T1000 (cell line): ENCODE measurements around the gene CLEC4G.
"Not testable (repeated sequence)": the region's sequence is repeated elsewhere in the genome, so short reads cannot be mapped to it uniquely, and the experiment has no call there.

Experiments used
- DNase-seq: peaks from one replicate; lab custom pipeline; 2025; ENCODE audit warnings: mixed read lengths; lab: John Stamatoyannopoulos, UW

Gene CLEC4G, protein sequence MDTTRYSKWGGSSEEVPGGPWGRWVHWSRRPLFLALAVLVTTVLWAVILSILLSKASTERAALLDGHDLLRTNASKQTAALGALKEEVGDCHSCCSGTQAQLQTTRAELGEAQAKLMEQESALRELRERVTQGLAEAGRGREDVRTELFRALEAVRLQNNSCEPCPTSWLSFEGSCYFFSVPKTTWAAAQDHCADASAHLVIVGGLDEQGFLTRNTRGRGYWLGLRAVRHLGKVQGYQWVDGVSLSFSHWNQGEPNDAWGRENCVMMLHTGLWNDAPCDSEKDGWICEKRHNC

DNA sequence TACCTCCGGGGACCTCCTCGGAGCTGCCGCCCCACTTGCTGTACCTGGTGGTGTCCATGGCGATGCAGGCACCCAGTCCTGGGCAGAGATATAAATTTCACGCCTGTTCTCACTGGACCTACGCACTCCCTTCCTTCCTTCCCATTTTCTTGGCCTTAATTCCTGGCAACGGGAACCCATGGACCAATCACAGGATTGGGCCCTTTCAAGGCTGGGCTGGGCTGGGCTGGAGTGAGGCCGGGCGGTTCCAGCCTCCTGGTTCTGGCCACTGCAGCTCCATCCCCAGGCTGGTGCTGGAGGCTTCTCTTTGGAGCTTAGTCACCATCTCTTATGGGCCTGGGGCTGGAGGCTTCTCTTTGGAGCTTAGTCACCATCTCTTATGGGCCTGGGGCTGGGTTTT is at the start of gene CLEC4G:
Gene CLEC4G (minus strand): TSS at position 66 of the 400 bp plus-strand sequence. CDS start 8 bp downstream, at position 58.
- no peak for DNase-seq

DNA sequence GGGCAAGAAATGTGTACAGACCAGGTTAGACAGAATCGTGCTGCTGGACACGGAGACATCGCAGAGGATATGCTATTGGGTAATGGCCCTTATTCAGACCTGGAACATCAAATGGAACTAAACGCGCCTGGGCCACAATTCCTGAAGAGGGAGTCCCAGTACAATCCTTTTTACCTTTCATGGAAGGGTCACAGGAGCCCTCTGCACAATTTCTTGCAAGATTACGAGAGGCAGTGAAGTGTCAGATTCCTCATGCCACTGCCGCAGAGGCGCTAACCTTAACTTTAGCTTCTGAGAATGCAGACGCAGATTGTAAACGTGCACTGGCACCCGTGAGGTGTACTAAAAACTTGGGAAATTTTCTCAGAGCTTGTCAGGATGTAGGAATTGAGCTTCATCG is 49.2 kb upstream of the CLEC4G start:
- no peak for DNase-seq

DNA sequence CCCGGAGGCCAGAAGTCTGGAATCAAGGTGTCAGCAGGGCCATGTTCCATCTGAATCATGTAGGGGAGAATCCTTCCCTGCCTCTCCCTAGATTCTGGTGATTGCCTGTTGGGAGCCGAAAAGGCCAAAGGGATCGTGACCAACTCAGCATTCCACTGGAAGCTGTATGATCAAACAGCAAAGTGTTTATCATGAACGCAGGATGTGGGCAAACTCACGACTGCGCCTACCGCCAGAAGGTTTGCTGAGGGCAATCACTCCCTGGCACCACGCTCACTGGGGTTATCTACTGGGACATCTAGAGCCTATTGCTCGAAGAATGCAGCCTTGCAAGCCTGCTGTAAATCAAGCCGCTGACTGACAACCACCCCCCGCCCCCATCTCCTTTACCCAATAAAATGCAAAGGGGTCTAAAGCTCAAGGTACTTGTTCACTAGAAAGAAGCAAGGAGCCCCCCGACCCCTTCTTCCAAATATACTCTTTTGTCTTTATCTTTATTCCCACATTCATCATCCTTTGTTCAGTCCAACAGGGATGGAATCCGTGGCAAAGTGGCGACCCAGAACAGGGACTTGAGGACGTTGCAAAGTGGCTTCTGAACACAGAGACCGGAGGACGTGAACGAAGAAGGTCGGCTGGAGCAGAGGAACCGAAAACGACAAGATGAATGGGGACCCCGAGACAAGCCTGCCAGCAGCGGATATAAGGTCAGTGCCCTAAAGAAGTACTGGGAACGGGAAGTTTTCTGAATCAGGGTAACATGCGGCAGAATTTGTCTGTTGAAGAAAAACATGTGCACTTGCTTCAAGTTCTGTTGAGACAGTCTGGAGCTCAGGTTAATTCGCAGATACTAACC is 47.9 kb upstream of the CLEC4G start:
- no peak for DNase-seq

- DNase-seq = no peak
Observed at GRCh38 chr19:7778081-7778480, 46.2 kb upstream of the CLEC4G start.

GRCh38 chr19:7775761-7776160 is 43.9 kb upstream of the CLEC4G start:
- no peak for DNase-seq

GRCh38 chr19:7773841-7774240 is 41.9 kb upstream of the CLEC4G start:
- no peak for DNase-seq

DNA sequence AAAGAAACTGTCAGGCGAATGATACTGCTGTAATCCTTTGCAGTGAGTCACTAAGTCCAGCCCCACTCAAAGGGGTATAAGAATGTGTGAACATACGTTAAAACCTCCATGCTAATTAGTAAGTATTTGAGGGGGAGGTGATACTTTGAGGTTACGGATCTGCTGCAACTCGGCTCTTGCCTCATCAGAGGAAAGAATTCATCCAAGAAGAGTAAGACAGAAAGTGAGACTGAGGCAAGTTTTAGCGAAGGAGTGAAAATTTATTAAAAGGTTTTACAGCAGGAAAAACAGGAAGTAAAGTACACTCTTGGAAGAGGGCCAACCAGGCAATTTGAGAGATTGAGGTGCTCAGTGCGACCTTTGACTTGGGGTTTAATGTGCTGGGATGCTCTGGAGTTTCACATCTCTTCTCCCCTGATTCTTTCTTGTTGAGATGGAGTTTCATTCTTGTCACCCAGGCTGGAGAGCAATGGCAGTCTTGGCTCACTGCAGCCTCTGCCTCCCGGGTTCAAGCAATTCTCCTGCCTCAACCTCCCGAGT is 40.9 kb upstream of the CLEC4G start:
- no peak for DNase-seq

- no peak for DNase-seq
Observed at GRCh38 chr19:7771072-7771471, 39.2 kb upstream of the CLEC4G start.

GRCh38 chr19:7769171-7769570 is 37.3 kb upstream of the CLEC4G start:
- no peak for DNase-seq

- DNase-seq = no peak
Observed at GRCh38 chr19:7767487-7767886, 35.6 kb upstream of the CLEC4G start.

- DNase-seq = no peak
Observed at GRCh38 chr19:7766535-7766934, 34.6 kb upstream of the CLEC4G start.

DNA sequence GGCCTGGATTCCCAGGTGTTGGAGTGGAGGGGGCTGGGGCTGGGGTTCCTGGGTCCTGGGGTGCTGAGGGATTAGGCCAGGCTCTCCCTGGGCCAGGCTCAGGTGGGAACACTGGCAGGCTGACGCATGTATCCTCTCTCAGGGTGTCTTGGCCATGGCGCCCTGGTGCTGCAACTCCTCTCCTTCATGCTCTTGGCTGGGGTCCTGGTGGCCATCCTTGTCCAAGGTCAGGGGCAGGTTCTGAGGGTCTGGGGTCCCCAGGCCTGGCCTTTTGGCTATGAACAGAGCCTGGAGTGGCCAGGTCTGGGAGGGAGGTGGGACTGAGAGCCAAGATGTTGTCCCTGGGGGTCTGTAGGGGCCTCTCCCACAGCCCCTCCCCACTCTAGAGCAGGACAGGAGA is 33.1 kb upstream of the CLEC4G start:
- not testable (repeated sequence) for DNase-seq

GRCh38 chr19:7764157-7764556 is 32.2 kb upstream of the CLEC4G start:
- not testable (repeated sequence) for DNase-seq

GRCh38 chr19:7763696-7764095 is 31.8 kb upstream of the CLEC4G start:
- no peak for DNase-seq

- DNase-seq = no peak
Observed at GRCh38 chr19:7762719-7763293, 30.9 kb upstream of the CLEC4G start, which contains the start of gene CLEC4M. Gene CLEC4M, plus strand, starts transcription at chr19:7763243. Its CDS starts 24 bp downstream, at chr19:7763267.

DNA sequence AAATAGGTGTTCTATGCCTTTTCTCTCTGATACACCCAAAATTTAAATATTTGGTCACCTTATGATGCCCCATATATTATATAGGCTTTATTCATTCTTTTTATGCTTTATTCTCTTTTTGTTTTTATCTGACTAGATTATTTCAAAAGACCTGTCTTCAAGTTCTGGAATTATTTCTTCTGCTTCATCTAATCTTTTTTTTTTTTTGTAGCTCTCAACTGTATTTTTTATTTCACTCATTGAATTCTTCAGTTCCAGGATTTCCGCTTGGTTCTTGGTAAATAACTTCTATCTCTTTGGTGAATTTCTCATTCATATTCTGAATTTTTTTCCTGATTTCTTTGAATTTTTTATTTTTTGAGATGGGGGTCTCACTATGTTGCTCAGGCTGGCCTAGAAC is 27.2 kb upstream of the CLEC4G start:
- no peak for DNase-seq

- DNase-seq = no peak
Observed at GRCh38 chr19:7757358-7757757, 25.4 kb upstream of the CLEC4G start.

DNA sequence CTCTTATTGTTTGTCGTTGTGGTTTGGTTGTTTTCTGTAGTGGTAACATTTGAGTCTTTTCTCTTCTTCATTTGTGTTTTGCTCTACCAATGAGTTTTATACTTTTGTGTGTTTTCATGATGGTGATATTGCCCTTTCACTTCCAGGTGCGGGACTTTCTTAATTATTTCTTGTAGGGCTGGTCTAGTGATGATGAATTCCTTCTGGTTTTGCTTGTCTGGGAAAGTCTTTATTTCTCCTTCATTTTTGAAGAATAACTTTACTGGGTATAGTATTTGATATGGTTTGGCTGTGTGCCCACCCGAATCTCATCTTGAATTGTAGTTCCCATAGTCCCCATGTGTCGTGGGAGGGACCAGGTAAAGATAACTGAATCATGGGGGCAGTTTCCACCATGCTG is 24.3 kb upstream of the CLEC4G start:
- DNase-seq = no peak

DNA sequence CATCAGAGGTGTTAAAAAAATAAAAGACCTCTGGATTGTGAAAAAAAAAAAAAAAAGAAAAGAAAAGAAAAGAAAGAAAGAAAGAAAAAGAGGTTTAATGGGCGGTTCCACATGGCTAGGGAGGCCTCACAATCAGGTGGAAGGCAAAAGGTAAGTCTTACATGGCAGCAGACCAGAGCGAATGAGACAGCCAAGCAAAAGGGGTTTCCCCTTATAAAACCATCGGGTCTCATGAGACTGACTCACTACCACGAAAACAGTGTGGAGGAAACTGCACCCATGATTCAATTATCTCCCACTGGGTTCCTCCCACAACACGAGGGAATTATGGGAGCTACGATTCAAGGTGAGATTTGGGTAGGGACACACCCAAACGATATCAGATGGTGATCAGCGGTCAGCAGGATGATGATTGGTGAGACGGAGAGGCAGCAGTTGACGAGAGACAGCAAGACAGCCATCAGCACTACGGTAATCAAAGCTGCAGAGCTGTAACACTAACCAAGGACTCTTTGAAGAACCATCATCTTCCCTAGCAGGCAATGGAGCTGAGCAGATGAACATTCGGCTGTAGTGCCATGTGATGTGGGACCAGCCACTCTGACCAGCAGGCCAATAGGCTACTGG is 19.4 kb upstream of the CLEC4G start:
- no peak for DNase-seq

DNA sequence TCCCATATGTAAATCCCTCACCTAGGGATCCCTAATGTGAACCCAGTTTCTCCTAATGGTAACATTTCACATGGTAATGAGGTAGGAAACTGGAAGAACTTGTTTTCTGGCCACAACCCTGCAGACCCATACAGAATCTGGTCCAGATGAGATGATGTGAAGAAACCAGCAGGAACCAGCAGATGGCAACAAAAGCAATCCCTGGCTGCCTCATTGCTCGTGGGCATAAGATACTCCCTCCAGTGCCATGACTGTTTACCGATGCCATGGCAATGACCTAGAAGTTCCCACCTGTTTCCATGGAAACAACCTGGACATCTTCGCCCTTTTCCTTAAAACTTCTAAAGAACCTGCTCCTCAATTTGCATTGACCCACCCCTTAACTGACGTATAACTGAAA is 16.8 kb upstream of the CLEC4G start:
- DNase-seq = no peak

- DNase-seq = no peak
Observed at GRCh38 chr19:7748171-7748570, 16.3 kb upstream of the CLEC4G start.
